Smooth muscle cell (in vitro differentiated cells): ENCODE measurements around the gene NRXN2. TPM values are rescaled to one million over a fixed set of nuclear protein-coding genes. Genes with fewer than 3 reads are reported as not detected.

Source experiments
- DNase-seq: peaks from one replicate; lab custom pipeline; 2025; ENCODE audit not compliant: unreplicated experiment; lab: John Stamatoyannopoulos, UW
- H2AFZ ChIP-seq: fragments of 200-600 bp; sonication (generic); 2 replicates; pipeline ENCODE4 v1.6.0; 2016; ENCODE audit warnings: antibody characterized with exemption, low read depth, mild to moderate bottlenecking
- H3F3A ChIP-seq: fragments of 200-600 bp; sonication (generic); 2 replicates; pipeline ENCODE4 v1.6.0; 2017; ENCODE audit warnings: antibody characterized with exemption, low read depth
- H3K27ac ChIP-seq: fragments of 200-600 bp; sonication (generic); 2 replicates; pipeline ENCODE4 v1.5.1; 2016; ENCODE audit warnings: low read depth, mild to moderate bottlenecking
- H3K27me3 ChIP-seq: fragments of 200-600 bp; sonication (generic); 2 replicates; pipeline ENCODE4 v1.6.1; 2016; ENCODE audit warnings: low read depth, mild to moderate bottlenecking
- H3K36me3 ChIP-seq: fragments of 200-600 bp; sonication (generic); 2 replicates; pipeline ENCODE4 v1.5.1; 2016; ENCODE audit warnings: low read depth
- H3K4me1 ChIP-seq: fragments of 200-600 bp; sonication (generic); 2 replicates; pipeline ENCODE4 v1.5.1; 2016; ENCODE audit warnings: low read depth
- H3K4me2 ChIP-seq: fragments of 200-600 bp; sonication (generic); 2 replicates; pipeline ENCODE4 v1.6.0; 2016; ENCODE audit warnings: mild to moderate bottlenecking
- H3K4me3 ChIP-seq: fragments of 200-600 bp; sonication (generic); 2 replicates; pipeline ENCODE4 v1.5.1; 2016; ENCODE audit warnings: mild to moderate bottlenecking
- H3K79me2 ChIP-seq: fragments of 200-600 bp; sonication (generic); 2 replicates; pipeline ENCODE4 v1.6.0; 2016; ENCODE audit warnings: low read depth, mild to moderate bottlenecking
- H3K9ac ChIP-seq: fragments of 200-600 bp; sonication (generic); 2 replicates; pipeline ENCODE4 v1.6.0; 2016; ENCODE audit warnings: low read depth
- H3K9me3 ChIP-seq: fragments of 200-600 bp; sonication (generic); replicated peaks from 2 replicates; pipeline ENCODE4 v1.5.1; 2016; ENCODE audit warnings: low read depth
- H4K20me1 ChIP-seq: fragments of 200-600 bp; sonication (generic); 2 replicates; pipeline ENCODE4 v1.6.0; 2016; ENCODE audit warnings: low read depth
- WGBS: methylation state at CpG from one replicate; pipeline ENCODE4 v1.1.7; 2016; ENCODE audit warnings: low lambda C conversion rate; 5-methylcytosine and 5-hydroxymethylcytosine counted together
- polyA plus RNA-seq: library from polyadenylated mRNA; unstranded; fragments of >200 nt; fragmentation: Nextera tagmentation; extraction: Ambion mirVana; gene quantifications from 2 replicates; pipeline ENCODE4 v1.2.1, GENCODE V29; 2016
- total RNA-seq: library from RNA; depleted of rRNA; stranded (reverse); fragments of >200 nt; gene quantifications from 2 replicates; pipeline ENCODE4 v1.2.3, GENCODE V29; 2014
- TF ChIP-seq, protein P1 (sequence below): fragments of 200-600 bp; sonication (generic); IDR thresholded peaks from 2 replicates; pipeline ENCODE4 v1.5.1; 2017; ENCODE audit warnings: borderline replicate concordance, mild to moderate bottlenecking, antibody characterized with exemption; ENCODE audit not compliant: insufficient read depth, poor library complexity, severe bottlenecking

The NRXN2 gene
- total and polyA plus RNA-seq, 2 experiments from 2014 or later: 1.4 to 1.7 TPM

- no peaks in the 10 kb centered on the region for H3K36me3 ChIP-seq
- H3K4me1 ChIP-seq: no peaks in the 10 kb centered on the region
- no peaks in the 10 kb centered on the region for H3F3A ChIP-seq
- no peaks in the 10 kb centered on the region for H4K20me1 ChIP-seq
- H3K27ac ChIP-seq: no peak overlapping the region
- H2AFZ ChIP-seq: no peak overlapping the region
- H3K4me3 ChIP-seq: no peak overlapping the region
- H3K27me3 ChIP-seq: peaks cover 44% of the 10 kb centered on the region
- WGBS: 85% methylated on average over 8 of the region's 8 CpGs
- H3K9ac ChIP-seq: no peak overlapping the region
- no peaks in the 10 kb centered on the region for H3K9me3 ChIP-seq
- TF ChIP-seq, protein P1, sequence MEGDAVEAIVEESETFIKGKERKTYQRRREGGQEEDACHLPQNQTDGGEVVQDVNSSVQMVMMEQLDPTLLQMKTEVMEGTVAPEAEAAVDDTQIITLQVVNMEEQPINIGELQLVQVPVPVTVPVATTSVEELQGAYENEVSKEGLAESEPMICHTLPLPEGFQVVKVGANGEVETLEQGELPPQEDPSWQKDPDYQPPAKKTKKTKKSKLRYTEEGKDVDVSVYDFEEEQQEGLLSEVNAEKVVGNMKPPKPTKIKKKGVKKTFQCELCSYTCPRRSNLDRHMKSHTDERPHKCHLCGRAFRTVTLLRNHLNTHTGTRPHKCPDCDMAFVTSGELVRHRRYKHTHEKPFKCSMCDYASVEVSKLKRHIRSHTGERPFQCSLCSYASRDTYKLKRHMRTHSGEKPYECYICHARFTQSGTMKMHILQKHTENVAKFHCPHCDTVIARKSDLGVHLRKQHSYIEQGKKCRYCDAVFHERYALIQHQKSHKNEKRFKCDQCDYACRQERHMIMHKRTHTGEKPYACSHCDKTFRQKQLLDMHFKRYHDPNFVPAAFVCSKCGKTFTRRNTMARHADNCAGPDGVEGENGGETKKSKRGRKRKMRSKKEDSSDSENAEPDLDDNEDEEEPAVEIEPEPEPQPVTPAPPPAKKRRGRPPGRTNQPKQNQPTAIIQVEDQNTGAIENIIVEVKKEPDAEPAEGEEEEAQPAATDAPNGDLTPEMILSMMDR: no peak
- no peak overlapping the region for H3K4me2 ChIP-seq
- no peaks in the 10 kb centered on the region for H3K79me2 ChIP-seq
- no peak for DNase-seq
These were observed 27.0 kb downstream of the NRXN2 start for GRCh38 chr11:64696045-64696444.

- H4K20me1 ChIP-seq: no peaks in the 10 kb centered on the region
- H3K4me2 ChIP-seq: no peak overlapping the region
- H2AFZ ChIP-seq: no peak overlapping the region
- H3F3A ChIP-seq: no peaks in the 10 kb centered on the region
- peaks cover 44% of the 10 kb centered on the region for H3K27me3 ChIP-seq
- H3K4me1 ChIP-seq: no peaks in the 10 kb centered on the region
- no peaks in the 10 kb centered on the region for H3K79me2 ChIP-seq
- WGBS: 88% methylated on average over 5 of the region's 5 CpGs
- no peak for DNase-seq
- TF ChIP-seq, protein P1: no peak
- no peak overlapping the region for H3K4me3 ChIP-seq
- H3K9me3 ChIP-seq: no peaks in the 10 kb centered on the region
- no peak overlapping the region for H3K27ac ChIP-seq
- no peak overlapping the region for H3K9ac ChIP-seq
- no peaks in the 10 kb centered on the region for H3K36me3 ChIP-seq
These were observed 27.4 kb downstream of the NRXN2 start for GRCh38 chr11:64695548-64695947.

GRCh38 chr11:64694821-64695365, 28.1 kb downstream of the NRXN2 start:
- Histone ChIP-seq H3K4me2 (no peak overlapping the region), H3K4me3 (no peak overlapping the region), H3K27ac (no peak overlapping the region), H3K79me2 (no peaks in the 10 kb centered on the region), H4K20me1 (no peaks in the 10 kb centered on the region), H3F3A (no peaks in the 10 kb centered on the region), H3K9ac (no peak overlapping the region), H3K4me1 (no peaks in the 10 kb centered on the region), H3K27me3 (peaks cover 44% of the 10 kb centered on the region), H3K9me3 (no peaks in the 10 kb centered on the region), H2AFZ (no peak overlapping the region), H3K36me3 (no peaks in the 10 kb centered on the region)
- TF ChIP-seq, protein P1: no peak
- no peak for DNase-seq
- 46% methylated on average over 5 of the region's 5 CpGs for WGBS
